Glutamatergic neuron (in vitro differentiated cells): ENCODE results near the gene CDH23. TPM values are rescaled to one million over a fixed set of nuclear protein-coding genes. Genes with fewer than 3 reads are reported as not detected.

Experiments used
- DNase-seq: peaks from one replicate; pipeline ENCODE4 v3.0.0; 2022
- H3K27ac Mint-ChIP-seq: one replicate; pipeline ENCODE4 v1.8.0; 2020; ENCODE audit warnings: mild to moderate bottlenecking, mixed read lengths, inconsistent platforms; ENCODE audit not compliant: unreplicated experiment
- H3K27me3 Mint-ChIP-seq: one replicate; pipeline ENCODE4 v1.8.0; 2020; ENCODE audit warnings: mild to moderate bottlenecking, moderate library complexity, mixed read lengths, inconsistent platforms; ENCODE audit not compliant: unreplicated experiment
- H3K36me3 Mint-ChIP-seq: one replicate; pipeline ENCODE4 v1.8.0; 2020; ENCODE audit warnings: mild to moderate bottlenecking, mixed read lengths, inconsistent platforms; ENCODE audit not compliant: unreplicated experiment
- H3K4me1 Mint-ChIP-seq: one replicate; pipeline ENCODE4 v1.8.0; 2020; ENCODE audit warnings: mild to moderate bottlenecking, low read depth, mixed read lengths, inconsistent platforms; ENCODE audit not compliant: unreplicated experiment
- H3K4me3 Mint-ChIP-seq: one replicate; pipeline ENCODE4 v1.8.0; 2020; ENCODE audit warnings: mild to moderate bottlenecking, mixed read lengths, inconsistent platforms; ENCODE audit not compliant: unreplicated experiment
- H3K9me3 Mint-ChIP-seq: one replicate; pipeline ENCODE4 v1.8.0; 2020; ENCODE audit warnings: mild to moderate bottlenecking, moderate library complexity, mixed read lengths, inconsistent platforms; ENCODE audit not compliant: unreplicated experiment
- total RNA-seq: library from RNA; stranded (reverse); fragmentation: NEBNext Ultra II Directional; extraction: Animal tissue kit (Norgen Biotek cat#: 25700); gene quantifications from one replicate; pipeline ENCODE4 v1.2.1, GENCODE V29; 2021; ENCODE audit not compliant: unreplicated experiment
- TF ChIP-seq, protein P1 (sequence below): fragments of 200-600 bp; sonication (generic); IDR thresholded peaks from one replicate; pipeline ENCODE4 v1.5.0; 2021; ENCODE audit not compliant: partially characterized antibody, unreplicated experiment

CDH23 gene
- total RNA-seq, 1 donor from 2014 or later: 2.0 TPM

DNA sequence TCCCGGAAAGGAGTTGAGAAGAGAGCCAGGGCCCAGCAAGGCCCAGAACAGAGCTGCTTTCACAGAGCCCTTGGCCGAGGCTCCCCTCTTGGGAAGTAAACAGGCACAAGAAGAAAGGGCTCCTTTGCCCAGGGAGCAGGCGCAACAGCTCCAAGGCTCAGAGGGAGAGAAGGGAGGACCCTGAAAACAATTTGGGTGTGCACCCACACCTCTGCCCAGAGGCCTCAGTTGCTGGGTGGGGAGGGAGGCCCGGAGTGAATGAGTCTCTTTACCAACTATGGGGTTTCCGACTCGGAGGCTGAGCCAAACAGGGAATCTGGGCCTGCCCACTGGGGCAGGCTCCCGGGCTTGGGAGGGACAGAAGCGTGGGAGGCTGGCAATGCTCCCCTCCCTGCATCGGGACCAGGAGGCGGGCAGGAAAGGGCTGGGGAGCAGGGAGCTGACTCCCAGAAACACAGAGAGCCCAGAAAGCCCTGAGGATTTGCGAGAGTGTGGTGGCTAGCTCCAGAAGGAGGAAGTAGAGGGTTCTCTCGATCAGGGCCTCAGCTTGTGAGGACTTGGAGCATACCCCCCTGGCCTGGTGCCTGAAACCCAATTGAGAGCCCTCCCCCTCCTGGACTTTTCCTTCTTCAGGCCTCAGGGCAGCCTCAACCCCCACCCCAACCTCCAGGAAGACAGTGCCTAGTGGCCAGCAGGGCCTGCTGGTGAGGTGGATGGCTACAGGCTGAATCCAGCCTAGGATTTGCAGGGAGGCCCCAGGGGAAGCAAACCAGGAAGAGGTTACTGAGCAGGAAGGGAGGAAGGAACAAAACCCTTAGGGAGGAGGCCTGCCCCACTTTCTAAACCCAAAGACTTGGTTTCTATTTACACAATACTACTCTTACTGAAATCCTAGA is 316.7 kb downstream of the CDH23 start:
- Mint-ChIP-seq H3K27me3 (peaks cover 3% of the 10 kb centered on the region), H3K9me3 (no peaks in the 10 kb centered on the region), H3K27ac (peak overlapping the region; percentile 55), H3K4me3 (no peak overlapping the region), H3K36me3 (no peaks in the 10 kb centered on the region), H3K4me1 (peaks cover 12% of the 10 kb centered on the region)
- DNase-seq: no peak
- TF ChIP-seq, protein P1, sequence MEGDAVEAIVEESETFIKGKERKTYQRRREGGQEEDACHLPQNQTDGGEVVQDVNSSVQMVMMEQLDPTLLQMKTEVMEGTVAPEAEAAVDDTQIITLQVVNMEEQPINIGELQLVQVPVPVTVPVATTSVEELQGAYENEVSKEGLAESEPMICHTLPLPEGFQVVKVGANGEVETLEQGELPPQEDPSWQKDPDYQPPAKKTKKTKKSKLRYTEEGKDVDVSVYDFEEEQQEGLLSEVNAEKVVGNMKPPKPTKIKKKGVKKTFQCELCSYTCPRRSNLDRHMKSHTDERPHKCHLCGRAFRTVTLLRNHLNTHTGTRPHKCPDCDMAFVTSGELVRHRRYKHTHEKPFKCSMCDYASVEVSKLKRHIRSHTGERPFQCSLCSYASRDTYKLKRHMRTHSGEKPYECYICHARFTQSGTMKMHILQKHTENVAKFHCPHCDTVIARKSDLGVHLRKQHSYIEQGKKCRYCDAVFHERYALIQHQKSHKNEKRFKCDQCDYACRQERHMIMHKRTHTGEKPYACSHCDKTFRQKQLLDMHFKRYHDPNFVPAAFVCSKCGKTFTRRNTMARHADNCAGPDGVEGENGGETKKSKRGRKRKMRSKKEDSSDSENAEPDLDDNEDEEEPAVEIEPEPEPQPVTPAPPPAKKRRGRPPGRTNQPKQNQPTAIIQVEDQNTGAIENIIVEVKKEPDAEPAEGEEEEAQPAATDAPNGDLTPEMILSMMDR: no peak

GRCh38 chr10:71714031-71714410 is 317.3 kb downstream of the CDH23 start:
- H3K36me3 Mint-ChIP-seq: no peaks in the 10 kb centered on the region
- DNase-seq: no peak
- H3K9me3 Mint-ChIP-seq: no peaks in the 10 kb centered on the region
- no peak overlapping the region for H3K4me3 Mint-ChIP-seq
- no peak overlapping the region for H3K27ac Mint-ChIP-seq
- H3K27me3 Mint-ChIP-seq: peaks cover 3% of the 10 kb centered on the region
- TF ChIP-seq, protein P1: no peak
- H3K4me1 Mint-ChIP-seq: peaks cover 12% of the 10 kb centered on the region

DNA sequence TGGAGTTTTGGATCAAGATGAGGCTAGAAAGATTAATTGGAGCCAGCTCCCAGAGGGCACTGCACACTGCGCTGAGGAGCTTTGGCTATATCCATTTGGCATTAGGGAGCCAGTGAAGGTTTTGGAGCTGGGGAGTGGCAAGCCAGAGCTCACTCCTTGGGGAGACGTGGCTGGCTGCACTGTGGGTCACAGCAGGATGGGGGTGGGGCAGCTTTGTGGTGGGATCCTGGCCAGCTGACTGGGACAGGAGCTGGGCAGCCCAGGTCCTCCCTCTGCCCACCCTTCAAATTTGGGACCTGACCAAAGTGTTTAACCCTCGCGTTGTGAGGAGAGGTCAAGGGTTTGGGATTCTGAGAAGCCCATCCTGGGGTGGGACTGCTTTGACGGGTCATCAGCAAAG is 317.9 kb downstream of the CDH23 start:
- H3K27me3 Mint-ChIP-seq: peaks cover 3% of the 10 kb centered on the region
- no peak overlapping the region for H3K4me3 Mint-ChIP-seq
- TF ChIP-seq, protein P1: no peak
- H3K4me1 Mint-ChIP-seq: peaks cover 12% of the 10 kb centered on the region
- no peak overlapping the region for H3K27ac Mint-ChIP-seq
- no peaks in the 10 kb centered on the region for H3K9me3 Mint-ChIP-seq
- no peak for DNase-seq
- no peaks in the 10 kb centered on the region for H3K36me3 Mint-ChIP-seq

GRCh38 chr10:71715026-71715425 is 318.3 kb downstream of the CDH23 start:
- Mint-ChIP-seq H3K9me3 (no peaks in the 10 kb centered on the region), H3K36me3 (no peaks in the 10 kb centered on the region), H3K27me3 (peaks cover 3% of the 10 kb centered on the region), H3K27ac (no peak overlapping the region), H3K4me3 (no peak overlapping the region), H3K4me1 (peaks cover 12% of the 10 kb centered on the region)
- no peak for DNase-seq
- TF ChIP-seq, protein P1: no peak

DNA sequence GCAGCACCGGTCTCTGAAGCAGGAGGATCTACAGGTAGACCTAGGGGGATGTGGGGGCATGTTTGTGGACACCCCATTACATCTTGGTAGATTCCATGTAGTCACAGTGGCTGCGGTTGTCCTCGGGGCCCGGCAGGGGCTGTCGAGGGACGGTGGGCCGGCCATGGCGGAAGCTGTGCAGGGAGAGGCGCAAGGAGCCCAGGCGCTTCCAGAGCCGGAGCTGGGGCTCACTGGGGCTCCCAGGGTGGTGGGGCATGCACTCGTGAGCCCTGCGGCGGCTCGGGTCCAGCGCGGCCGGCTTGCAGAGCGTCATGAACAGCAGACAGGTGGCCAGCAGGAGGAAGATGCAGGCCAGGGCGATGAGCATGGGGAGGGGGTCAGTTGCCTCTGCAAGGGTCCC is 319.1 kb downstream of the CDH23 start:
- Mint-ChIP-seq H3K4me1 (peaks cover 12% of the 10 kb centered on the region), H3K36me3 (no peaks in the 10 kb centered on the region), H3K4me3 (no peak overlapping the region), H3K9me3 (no peaks in the 10 kb centered on the region), H3K27ac (no peak overlapping the region), H3K27me3 (peaks cover 6% of the 10 kb centered on the region)
- DNase-seq: no peak
- TF ChIP-seq, protein P1: no peak
